Measurements from ENCODE around the gene HENMT1.

The HENMT1 gene

DNA sequence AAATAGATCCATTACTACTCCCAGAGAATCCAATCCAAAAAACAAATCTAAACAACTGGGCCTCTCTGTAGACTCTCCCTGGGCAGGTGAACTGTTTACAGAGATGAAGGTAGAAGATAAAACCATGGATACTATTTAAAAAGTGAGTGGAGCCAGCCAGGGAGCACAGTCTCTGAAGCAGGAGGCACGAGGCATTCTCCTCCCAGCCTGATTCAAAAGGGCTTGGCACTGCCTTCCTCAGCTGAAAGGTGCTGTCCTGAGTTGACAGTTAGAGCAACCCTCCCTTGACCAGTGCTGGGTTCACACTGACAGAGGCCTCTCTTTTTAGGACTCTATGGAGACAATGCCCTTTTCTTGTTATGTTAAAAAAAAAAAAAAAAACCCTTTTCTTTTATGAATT lies 36.8 kb downstream of the HENMT1 start:
- DNase-seq: no peak

DNA sequence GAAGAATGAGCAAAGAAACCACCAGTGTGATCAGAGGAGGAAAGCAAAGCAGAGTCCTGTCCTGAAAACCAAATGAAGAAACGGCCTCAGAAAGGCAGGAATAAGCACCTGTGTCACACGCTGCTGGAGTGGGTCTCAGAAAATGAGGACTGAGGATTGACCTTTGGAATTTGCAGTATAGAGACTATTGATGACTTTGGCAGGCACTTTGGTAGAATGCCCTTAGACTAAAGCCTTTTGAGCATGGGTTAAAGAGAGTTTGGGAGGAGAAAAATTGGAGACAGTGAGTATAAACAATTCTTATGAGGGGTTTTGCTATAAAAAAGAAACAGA lies 43.2 kb downstream of the HENMT1 start:
- no peak for DNase-seq

DNA sequence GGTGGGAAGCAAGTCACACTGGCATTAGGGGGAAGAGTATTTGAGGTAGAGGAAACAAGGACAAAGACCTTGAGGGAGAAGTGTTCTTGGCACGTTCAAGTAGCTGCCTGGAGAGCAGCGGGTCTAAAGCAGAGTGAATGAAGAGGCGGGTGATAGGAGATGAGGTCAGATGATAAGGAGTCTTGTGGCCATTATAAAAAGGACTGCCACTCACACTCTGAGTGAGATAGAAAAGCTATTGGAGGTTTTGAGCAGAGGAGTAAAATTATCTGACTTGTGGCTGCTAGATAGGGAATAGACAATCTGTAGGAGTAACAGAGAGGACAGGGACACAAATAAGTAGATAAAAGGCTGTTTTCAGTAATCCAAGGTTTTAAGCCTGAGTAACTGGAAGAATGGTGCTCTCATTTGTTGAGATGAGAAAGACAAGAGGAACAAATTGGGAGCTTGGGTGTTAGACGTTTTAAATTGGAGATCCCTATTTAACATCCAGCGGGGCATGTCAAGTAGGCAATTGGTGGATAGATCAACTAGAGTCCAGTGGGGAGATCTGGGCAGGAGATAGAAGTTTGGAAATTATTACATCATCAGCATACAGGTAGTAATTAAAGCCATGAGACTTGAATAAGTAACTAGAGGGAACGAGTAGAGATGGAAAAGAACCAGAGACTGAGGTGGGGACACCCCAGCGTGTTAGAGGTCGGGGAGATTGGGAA lies 43.7 kb downstream of the HENMT1 start:
- no peak for DNase-seq

DNA sequence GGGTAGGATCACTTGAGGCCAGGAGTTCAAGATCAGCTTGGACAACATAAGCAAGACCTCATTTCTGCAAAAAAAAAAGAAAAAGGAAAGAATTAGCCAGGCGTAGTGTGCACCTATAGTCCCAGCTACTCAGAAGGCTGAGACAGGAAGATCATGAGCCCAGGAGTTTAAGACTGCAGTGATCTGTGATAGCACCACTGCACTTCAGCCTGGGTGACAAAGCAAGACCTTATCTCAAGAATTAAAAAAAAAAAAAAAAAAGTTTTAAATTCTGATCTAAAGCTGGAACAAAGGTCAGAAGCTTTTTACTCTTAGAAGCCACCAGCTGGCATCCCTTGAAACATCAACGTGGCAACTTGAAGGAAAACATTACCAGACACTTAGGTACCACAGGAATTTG lies 45.3 kb downstream of the HENMT1 start:
- no peak for DNase-seq

DNA sequence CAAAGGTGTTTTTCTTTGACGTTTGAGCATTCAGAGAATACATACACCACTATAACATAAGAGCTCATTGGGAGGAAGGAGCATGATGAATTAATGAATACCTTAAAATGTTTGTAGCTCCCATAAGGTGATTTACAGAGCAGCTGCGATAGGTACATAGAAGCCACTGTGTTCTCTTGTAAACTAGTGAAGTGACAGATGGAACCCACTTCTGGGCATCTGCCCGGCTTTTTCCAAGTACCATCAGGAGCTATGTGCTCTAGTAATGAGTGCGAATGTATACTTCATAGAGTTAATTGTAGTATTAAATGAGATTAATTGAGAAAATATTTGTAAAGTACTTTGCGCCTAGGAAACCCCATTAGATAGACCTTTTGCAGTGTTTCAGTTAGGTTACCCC lies 48.4 kb downstream of the HENMT1 start:
- no peak for DNase-seq

DNA sequence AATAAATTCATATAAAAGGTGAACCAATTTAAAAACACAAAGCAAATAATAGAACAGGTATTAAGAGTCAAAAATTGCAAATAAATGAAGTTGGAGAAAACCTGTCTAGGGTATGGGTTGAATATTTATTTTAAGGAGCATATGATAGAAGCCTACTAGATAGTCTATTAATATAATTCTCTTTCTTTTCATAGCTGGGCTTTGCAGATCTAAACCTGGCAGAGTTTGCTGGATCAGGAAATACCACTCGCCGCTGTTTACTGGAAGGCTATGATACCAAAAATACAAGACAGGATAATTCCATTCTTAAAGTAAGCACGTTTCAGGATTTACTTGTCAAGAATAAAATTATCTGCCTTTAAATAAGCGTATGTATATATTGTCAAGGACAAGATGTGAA lies 48.9 kb downstream of the HENMT1 start:
- no peak for DNase-seq

- no peak for DNase-seq
These were observed 50.8 kb downstream of the HENMT1 start for GRCh38 chr1:108610073-108610472.

DNA sequence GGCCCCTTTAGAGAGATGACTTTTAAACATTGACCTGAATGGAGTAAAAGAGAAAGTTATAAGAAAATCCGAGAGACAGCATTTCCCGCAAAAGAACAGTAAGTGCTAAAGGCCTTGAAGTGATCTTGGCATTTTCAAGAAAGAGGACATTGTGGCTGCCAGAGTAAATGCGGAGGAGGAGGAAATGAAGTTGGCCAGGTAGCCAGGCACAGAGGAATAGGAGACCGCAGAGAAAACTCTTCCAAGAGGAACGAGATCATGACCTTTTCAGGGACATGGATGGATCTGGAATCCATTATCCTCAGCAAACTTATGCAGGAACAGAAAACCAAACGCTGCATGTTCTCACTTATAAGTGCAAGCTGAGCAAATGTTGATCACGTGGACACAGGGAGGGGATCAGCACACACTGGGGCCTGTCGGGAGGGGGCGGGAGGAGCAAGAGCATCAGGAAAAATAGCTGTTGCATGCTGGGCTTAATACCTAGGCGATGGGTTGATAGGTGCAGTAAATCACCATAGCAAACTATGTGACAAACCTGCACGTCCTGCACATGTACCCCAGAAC lies 51.3 kb downstream of the HENMT1 start:
- no peak for DNase-seq

DNA sequence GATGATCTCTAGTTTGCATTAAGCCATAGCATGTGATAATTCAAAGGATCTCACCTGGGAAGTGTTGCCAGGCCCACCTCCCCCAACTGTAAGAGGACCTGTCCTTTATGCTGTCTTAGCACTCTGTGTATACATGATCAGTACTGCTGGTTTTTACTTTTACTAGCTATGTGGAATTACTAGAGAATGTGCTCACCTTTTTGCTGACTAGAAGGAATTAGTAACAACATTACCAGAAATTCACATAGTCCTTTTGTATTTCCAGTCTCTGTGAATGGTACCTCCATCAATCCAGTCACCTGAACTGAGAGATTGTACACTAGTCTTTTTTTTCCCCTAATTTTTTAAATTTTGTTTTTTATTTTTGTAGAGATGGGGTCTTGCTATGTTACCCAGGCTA lies 54.4 kb downstream of the HENMT1 start:
- no peak for DNase-seq

GRCh38 chr1:108605633-108606032 lies 55.3 kb downstream of the HENMT1 start:
- no peak for DNase-seq

- DNase-seq: no peak
These were observed 59.0 kb downstream of the HENMT1 start for GRCh38 chr1:108601708-108602410.

DNA sequence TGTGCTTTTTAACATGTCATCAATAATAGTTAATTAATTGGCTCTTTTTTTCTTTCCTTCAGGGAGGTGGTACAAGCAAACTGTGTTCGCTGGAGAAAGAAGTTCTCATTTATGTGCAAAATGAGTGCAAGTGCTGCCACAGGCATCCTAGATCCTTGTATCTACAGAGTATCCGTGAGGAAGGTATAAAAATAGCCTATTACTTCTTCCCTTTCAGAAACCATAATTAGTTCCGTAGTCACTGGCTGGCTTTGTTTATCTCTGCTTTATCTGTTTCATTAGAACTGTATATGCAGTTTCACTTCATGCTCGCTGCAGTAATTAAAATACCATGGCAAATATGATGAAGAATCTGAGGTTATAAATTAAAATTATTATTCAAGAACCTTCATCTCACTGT lies 60.4 kb downstream of the HENMT1 start:
- no peak for DNase-seq

DNA sequence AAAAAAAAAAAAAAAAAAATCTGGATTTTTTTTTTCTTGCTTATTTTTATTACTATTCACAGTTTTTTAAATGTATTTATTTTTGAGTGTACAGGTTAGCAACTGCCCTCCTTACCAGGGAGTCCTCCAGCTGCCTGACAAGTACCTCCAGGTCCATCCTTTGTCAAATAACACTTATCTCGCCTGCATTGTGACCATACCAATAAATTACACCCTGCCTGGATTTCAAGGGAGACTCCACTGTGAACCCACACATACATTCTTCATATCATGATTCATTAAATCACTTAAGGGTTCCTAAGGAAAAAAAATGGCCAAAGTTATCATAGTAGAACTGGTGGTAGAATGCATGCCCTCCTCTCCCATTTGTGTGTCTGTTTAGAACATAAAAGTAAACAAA lies 62.6 kb downstream of the HENMT1 start:
- no peak for DNase-seq

All from activated CD4-positive, CD25-positive, alpha-beta regulatory T cell (primary cell).